ENCODE results near the gene MACROH2A1.
"Not testable (repeated sequence)": the region's sequence is repeated elsewhere in the genome, so short reads cannot be mapped to it uniquely, and the experiment has no call there.

MACROH2A1 gene

DNA sequence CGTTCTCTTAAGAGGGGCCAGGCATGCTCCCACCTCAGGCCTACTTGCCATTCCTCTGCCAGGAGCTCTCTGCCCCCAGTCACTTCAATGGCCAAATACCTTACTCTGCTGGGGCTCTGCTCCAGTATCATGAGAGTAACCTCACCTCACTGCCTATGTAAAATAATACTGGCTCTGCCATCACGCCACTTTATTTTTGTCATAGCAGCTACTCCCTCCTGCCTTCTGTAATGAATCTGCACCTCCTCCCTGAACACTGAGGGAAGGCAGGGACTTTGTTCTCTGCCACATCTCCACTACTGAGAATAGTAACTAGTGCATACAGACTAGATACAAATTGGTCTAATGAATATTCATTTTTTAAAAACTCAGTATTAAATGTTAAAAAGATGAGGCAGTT lies 33.8 kb downstream of the MACROH2A1 start:
- TF ChIP-seq, protein P1, sequence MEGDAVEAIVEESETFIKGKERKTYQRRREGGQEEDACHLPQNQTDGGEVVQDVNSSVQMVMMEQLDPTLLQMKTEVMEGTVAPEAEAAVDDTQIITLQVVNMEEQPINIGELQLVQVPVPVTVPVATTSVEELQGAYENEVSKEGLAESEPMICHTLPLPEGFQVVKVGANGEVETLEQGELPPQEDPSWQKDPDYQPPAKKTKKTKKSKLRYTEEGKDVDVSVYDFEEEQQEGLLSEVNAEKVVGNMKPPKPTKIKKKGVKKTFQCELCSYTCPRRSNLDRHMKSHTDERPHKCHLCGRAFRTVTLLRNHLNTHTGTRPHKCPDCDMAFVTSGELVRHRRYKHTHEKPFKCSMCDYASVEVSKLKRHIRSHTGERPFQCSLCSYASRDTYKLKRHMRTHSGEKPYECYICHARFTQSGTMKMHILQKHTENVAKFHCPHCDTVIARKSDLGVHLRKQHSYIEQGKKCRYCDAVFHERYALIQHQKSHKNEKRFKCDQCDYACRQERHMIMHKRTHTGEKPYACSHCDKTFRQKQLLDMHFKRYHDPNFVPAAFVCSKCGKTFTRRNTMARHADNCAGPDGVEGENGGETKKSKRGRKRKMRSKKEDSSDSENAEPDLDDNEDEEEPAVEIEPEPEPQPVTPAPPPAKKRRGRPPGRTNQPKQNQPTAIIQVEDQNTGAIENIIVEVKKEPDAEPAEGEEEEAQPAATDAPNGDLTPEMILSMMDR (IDR thresholded peaks at IDR 0.05; ENCODE audit: extremely low read depth, missing control alignments), result no peak
- no peak for DNase-seq (ENCODE audit: low spot score)

DNA sequence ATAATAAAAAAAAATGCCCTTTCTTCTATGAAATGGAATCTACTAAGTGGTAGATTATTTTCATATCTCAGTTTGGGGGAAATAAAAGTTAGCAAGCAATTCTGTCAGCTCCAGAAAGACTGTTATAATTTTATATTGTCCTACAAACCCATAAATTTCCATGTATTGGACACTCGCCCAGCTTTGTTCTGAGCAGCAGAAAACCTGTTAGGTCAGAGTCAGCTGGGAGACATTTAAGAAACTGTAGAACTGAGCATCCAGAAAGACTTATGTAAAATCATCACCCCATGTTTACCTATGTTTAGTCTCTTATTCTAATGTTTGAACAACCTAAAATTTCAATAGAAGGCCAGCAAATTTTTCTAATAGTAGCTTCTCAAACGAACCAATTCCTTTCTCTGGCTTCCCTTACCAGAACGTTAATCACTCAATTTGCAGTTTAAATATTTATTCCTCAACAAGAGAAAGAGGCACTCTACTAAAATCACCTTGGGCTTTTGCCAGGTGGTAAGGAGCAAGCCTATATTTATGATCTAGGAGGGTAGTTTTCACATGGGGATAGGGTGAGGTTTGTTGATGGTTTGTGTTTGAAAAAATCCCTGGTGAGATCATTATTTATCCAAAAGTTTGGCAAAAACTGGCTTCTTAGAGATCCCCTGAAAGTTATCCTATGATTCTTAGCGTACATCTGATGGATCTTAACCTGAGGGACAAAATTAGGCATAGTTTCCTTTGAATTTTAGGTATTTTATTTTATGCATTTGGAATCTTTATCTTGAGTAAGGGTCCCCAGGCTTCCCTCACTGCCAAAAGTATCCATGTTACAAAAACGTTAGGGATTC lies 34.4 kb downstream of the MACROH2A1 start:
- TF ChIP-seq, protein P1 (IDR thresholded peaks at IDR 0.05; ENCODE audit: extremely low read depth, missing control alignments), result no peak
- no peak for DNase-seq (ENCODE audit: low spot score)

DNA sequence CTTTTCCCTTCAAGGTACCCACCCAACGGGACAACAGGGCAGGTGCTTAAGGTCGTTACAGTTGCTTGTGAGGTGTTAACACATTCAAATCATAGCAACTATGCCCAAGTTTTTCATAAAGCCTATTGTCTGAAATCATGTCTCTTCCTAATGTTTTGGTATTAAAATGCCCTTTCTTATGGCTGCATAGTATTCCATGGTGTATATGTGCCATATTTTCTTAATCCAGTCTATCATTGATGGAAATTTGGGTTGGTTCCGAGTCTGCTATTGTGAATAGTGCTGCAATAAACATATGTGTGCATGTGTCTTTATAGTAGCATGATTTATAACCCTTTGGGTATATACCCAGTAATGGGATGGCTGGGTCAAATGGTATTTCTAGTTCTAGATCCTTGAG lies 35.7 kb downstream of the MACROH2A1 start:
- not testable (repeated sequence) for DNase-seq (ENCODE audit: low spot score)

DNA sequence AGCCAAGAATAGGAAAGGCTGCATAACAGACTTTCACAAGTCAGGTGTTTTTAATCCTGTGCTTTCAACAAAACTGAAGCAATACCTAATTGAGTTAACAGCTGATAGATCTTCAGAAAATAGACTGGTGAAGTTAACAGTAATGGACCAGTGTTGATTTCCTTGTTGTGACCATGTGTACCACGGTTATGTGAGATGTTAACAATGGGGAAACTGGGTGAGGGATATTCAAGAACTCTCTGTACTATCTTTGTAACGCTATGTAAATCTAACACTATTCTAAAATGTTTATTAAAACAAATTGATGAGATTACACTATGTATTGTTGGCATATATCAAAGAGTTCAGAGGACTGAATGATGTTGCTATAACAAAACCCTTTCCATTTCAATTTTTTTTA lies 36.9 kb downstream of the MACROH2A1 start:
- DNase-seq (ENCODE audit: low spot score), result no peak
- TF ChIP-seq, protein P1 (IDR thresholded peaks at IDR 0.05; ENCODE audit: extremely low read depth, missing control alignments), result no peak

DNA sequence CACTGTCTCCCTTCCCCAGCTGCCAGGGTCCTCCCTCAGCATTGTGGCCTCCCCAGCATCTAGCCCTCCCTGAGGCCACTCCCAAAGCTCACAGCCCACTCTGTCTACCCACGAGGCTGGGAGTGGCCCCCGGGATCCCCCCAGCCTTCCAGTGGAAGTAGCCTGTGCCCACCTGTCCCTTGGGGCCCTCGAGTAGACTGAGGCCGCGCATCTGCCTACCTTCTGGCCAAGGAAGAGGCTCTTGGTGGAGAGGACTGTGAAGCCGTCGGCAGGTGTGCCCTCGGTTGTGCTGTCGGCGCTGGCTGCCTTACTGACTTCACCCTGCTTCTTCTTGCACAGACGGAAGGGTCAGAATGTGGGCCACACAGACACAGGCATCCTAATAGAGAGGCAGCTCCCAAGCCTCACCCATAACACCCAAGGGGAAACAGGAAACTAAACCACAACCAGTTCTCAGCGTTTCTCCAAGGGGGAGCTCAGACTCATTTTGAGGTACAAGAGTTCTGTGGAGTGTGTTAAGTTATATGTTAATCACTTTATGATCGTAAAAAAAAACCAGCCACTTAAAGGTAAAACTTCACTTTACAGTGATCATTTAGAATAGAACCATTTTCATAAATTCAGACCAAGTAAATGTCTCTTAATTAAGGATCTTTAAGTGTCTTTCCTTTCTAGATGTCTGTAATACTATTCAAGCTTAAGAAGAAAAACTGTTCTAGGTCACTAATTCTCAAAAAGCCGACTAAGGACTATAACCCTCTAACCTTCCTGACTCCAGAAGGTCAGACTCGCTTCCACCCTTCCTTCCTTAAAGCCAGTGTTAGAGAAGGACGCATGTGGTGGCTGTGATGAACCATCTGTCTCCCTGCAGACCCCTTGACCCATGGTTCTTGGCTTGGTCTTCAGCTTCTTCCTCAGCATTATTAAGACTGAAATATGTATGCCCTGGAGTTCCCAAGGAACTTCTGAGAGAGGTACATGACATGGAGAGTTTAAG lies 38.5 kb downstream of the MACROH2A1 start:
- TF ChIP-seq, protein P1 (IDR thresholded peaks at IDR 0.05; ENCODE audit: extremely low read depth, missing control alignments), result no peak
- no peak for DNase-seq (ENCODE audit: low spot score)

DNA sequence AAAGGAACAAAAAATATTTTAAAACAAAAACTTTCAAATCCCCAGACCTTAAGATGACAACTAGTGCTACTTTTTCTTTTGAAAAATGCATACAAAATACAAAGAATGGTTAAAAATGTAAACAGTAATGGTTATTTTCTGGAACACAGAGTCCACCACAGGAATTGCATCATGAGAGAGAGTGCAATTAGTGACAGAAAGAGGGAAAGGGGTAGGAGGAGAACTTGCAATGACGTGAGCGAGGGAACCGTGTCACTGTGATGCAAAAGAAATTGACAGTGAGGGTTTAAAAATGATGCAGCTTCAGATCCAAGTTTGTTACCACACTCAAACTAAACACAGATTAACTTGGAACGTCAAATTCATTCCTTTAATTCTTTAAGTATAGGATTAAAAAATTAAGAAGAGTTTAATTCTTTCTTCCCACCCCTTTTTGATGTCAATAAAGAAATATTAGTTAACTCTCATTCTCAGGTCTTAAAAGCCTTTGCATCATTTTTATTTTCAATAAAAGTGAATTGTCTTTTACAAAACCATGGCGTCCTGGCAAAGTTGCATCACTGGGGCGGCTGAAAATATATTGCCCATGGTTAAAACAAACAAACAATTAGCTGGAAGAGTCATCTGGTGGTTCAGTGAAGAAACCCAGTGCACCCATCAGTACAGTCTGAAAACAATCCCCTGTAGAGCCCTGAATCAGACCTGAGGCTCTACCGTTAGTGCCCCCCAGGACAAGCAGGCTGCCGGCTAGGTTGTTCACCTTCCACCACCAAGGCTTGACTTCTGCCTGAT lies 39.5 kb downstream of the MACROH2A1 start:
- TF ChIP-seq, protein P1 (IDR thresholded peaks at IDR 0.05; ENCODE audit: extremely low read depth, missing control alignments), result no peak
- no peak for DNase-seq (ENCODE audit: low spot score)

DNA sequence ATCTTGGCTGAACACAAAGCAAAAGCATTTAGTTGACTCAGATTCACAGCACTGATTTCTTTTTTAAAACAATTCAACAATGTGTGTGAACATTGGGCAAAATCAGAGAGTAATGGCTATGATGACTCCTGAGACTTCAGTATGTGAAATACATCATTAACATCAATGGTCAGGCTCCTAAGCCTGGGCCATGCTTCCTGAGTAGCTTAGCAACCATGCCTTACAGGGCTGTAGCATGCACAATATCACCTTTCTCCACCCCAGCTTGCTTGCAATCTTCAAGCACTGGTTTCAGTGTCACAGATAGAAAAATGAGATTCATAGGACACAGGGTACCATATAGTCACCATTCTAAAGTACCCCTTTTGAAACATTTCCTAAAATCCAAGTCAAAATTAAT lies 41.3 kb downstream of the MACROH2A1 start:
- TF ChIP-seq, protein P1 (IDR thresholded peaks at IDR 0.05; ENCODE audit: extremely low read depth, missing control alignments), result no peak

More for the DNA sequence above, 41.3 kb downstream of the MACROH2A1 start:
- no peak for DNase-seq (ENCODE audit: low spot score)

Data from GM20000 (cell line).